Kidney (tissue), 14 donors: ENCODE measurements around the gene DUSP2. TPM values are rescaled to one million over a fixed set of nuclear protein-coding genes. Genes with fewer than 3 reads are reported as not detected.
"Not testable (repeated sequence)": the region's sequence is repeated elsewhere in the genome, so short reads cannot be mapped to it uniquely, and the experiment has no call there.

ENCODE experiments used
- DNase-seq, 5 donors: peaks; one replicate each; pipeline ENCODE4 v3.0.0-alpha.2; 2013 to 2020
- FAIRE-seq: peaks from 2 replicates; lab custom pipeline; 2012; peaks lifted over from hg19 to GRCh38; lab: Jason Lieb, UNC
- H3K27ac ChIP-seq, 2 donors: one replicate each; pipeline ENCODE4 v1.7.0; 2013; ENCODE audit warnings: low read depth in 2 of 2, low read length in 2 of 2, inconsistent platforms in 1 of 2
- H3K27me3 ChIP-seq: one replicate; pipeline ENCODE4 v1.7.1; 2013; ENCODE audit warnings: low read length, inconsistent platforms; ENCODE audit not compliant: control insufficient read depth, insufficient read depth
- H3K36me3 ChIP-seq, 3 donors: one replicate each; pipeline versions ENCODE4 v1.7.0 to v1.7.1; 2013; ENCODE audit warnings: low read length in 3 of 3, control low read depth in 1 of 3, inconsistent platforms in 1 of 3; ENCODE audit not compliant: insufficient read depth in 3 of 3, control insufficient read depth in 2 of 3
- H3K4me1 ChIP-seq, 3 donors: one replicate each; pipeline versions ENCODE4 v1.7.0 to v1.7.1; 2013; ENCODE audit warnings: low read length in 3 of 3, inconsistent platforms in 1 of 3, low read depth in 1 of 3; ENCODE audit not compliant: control insufficient read depth in 2 of 3, insufficient read depth in 2 of 3
- H3K4me3 ChIP-seq, 3 donors: one replicate each; pipeline versions ENCODE4 v1.7.0 to v1.8.1; 2013; ENCODE audit warnings: low read length in 3 of 3, control low read depth in 1 of 3, inconsistent platforms in 1 of 3
- H3K9ac ChIP-seq, 3 donors: one replicate each; pipeline versions ENCODE4 v1.7.0 to v1.7.1; 2013; ENCODE audit warnings: low read length in 3 of 3, control low read depth in 1 of 3, inconsistent platforms in 1 of 3
- H3K9me3 ChIP-seq, 3 donors: one replicate each; pipeline versions ENCODE4 v1.7.0 to v1.7.1; 2013; ENCODE audit warnings: low read length in 3 of 3, control low read depth in 1 of 3, inconsistent platforms in 1 of 3; ENCODE audit not compliant: control insufficient read depth in 2 of 3, insufficient read depth in 1 of 3
- CTCF ChIP-seq: IDR thresholded peaks from 3 replicates; pipeline ENCODE4 v1.5.1; 2012; ENCODE audit warnings: mild to moderate bottlenecking, moderate library complexity, borderline replicate concordance; ENCODE audit not compliant: insufficient read depth; ENCODE audit errors: extremely low read depth
- intact Hi-C: fragments of 100-400 bp; cut with DNase I; formaldehyde crosslinking; loops from one replicate; pipeline ENCODE4 v1.11.1; 2022
- polyA plus RNA-seq: library from polyadenylated mRNA; stranded (reverse); fragments of 350-450 nt; fragmentation: Illumina TruSeq; extraction: RNeasy Lipid Tissue Mini Kit (QIAGEN cat#74804); gene quantifications from one replicate; pipeline ENCODE4 v1.2.3, GENCODE V29; 2014; ENCODE audit warnings: low read depth, low replicate concordance; ENCODE audit not compliant: insufficient read depth
- total RNA-seq: library from RNA; stranded (reverse); fragmentation: NEBNext Ultra II Directional; extraction: Animal tissue kit (Norgen Biotek cat#: 25700); gene quantifications from one replicate; pipeline ENCODE4 v1.2.1, GENCODE V29; 2021
- donor health status: control.
- donor health status: control.
- donor health status: control.
- donor health status: control.
- donor health status: control.
- donor health status: DM: yes; HTN: yes; CAD: no.
- donor health status: Normal renal cell carcinoma (clear cell type).

The DUSP2 gene
- total and polyA plus RNA-seq, 2 donors from 2014 or later, result 5.6 to 11.8 TPM

- H3K9me3 ChIP-seq, result no peaks in the 10 kb centered on the region
- H3K27me3 ChIP-seq, result no peaks in the 10 kb centered on the region
- H3K9ac ChIP-seq, result no peak overlapping the region
- no peak overlapping the region for H3K27ac ChIP-seq
- DNase-seq (peak in 4 of 5 donors; percentile 69 to 81 (median 71)), FAIRE-seq (no peak)
- intact Hi-C loops, result no loop called here
- no peak for TF ChIP-seq CTCF
- H3K36me3 ChIP-seq, result no peaks in the 10 kb centered on the region
- H3K4me1 ChIP-seq, result no peaks in the 10 kb centered on the region
- no peak overlapping the region for H3K4me3 ChIP-seq
Observed at GRCh38 chr2:96163768-96164429, 18.7 kb upstream of the DUSP2 start.

GRCh38 chr2:96163415-96163767, 18.2 kb upstream of the DUSP2 start:
- Histone ChIP-seq H3K27ac (no peak overlapping the region), H3K36me3 (no peaks in the 10 kb centered on the region), H3K27me3 (no peaks in the 10 kb centered on the region), H3K9ac (no peak overlapping the region), H3K9me3 (no peaks in the 10 kb centered on the region), H3K4me3 (no peak overlapping the region), H3K4me1 (no peaks in the 10 kb centered on the region)
- TF ChIP-seq CTCF, result no peak
- DNase-seq, result no peak
- no peak for FAIRE-seq
- intact Hi-C loops, result no loop called here

GRCh38 chr2:96161898-96162297, 16.7 kb upstream of the DUSP2 start:
- H3K4me1 ChIP-seq, result no peaks in the 10 kb centered on the region
- FAIRE-seq, result no peak

GRCh38 chr2:96160366-96160765, 15.1 kb upstream of the DUSP2 start:
- not testable (repeated sequence) for DNase-seq, FAIRE-seq

More at GRCh38 chr2:96161898-96162297, 16.7 kb upstream of the DUSP2 start:
- intact Hi-C loops, result no loop called here
- no peak overlapping the region for H3K27ac ChIP-seq
- no peak for DNase-seq
- no peaks in the 10 kb centered on the region for H3K27me3 ChIP-seq
- no peaks in the 10 kb centered on the region for H3K9me3 ChIP-seq
- no peaks in the 10 kb centered on the region for H3K36me3 ChIP-seq
- no peak overlapping the region for H3K4me3 ChIP-seq
- TF ChIP-seq CTCF, result no peak
- no peak overlapping the region for H3K9ac ChIP-seq

More at GRCh38 chr2:96160366-96160765, 15.1 kb upstream of the DUSP2 start:
- H3K27me3 ChIP-seq, H3K9ac ChIP-seq, intact Hi-C loops, H3K4me3 ChIP-seq, H3K27ac ChIP-seq, H3K9me3 ChIP-seq, H3K4me1 ChIP-seq, H3K36me3 ChIP-seq: not testable (repeated sequence)
